K562 (cell line): Measurements from ENCODE around the gene CD68. TPM values are rescaled to one million over a fixed set of nuclear protein-coding genes. Genes with fewer than 3 reads are reported as not detected.

Source experiments
- ATAC-seq: fragments of 200-7000 bp; cut with Tn5 transposase; 3 replicates; pipeline ENCODE4 v1.9.1; 2020; ENCODE audit warnings: moderate library complexity
- BruUV-seq: library from RNA; stranded (reverse); fragments of 400-500 nt; replicated peaks from 2 replicates; lab custom pipeline; 2021; lab: Mats Ljungman, UMichigan
- CTCF ChIA-PET: fragments of 300-600 bp; formaldehyde crosslinking; extraction: SDS; loops from one replicate; lab custom pipeline; 2021; ENCODE audit warnings: low intra/inter-chr PET ratio; lab: Yijun Ruan, JAX
- POLR2A ChIA-PET: fragments of 300-600, 350-650 bp; sonication (Branson Sonifier 250); formaldehyde crosslinking; extraction: SDS; loops from one replicate; lab custom pipeline; 2021; ENCODE audit warnings: antibody characterized with exemption, inconsistent platforms; lab: Yijun Ruan, JAX
- DNase-seq, 4 experiments: peaks; one replicate each; pipeline versions ENCODE4 v3.0.0 to v3.0.0-alpha.2; 2011 to 2018; ENCODE audit warnings: low spot score in 3 of 4, mixed read lengths in 3 of 4; ENCODE audit errors: extremely low read depth in 1 of 4
- FAIRE-seq: peaks from 2 replicates; lab custom pipeline; 2011; peaks lifted over from hg19 to GRCh38; lab: Jason Lieb, UNC
- H2AFZ ChIP-seq: 2 replicates; pipeline ENCODE4 v1.6.0; 2011; ENCODE audit warnings: low read depth, low read length, control low read depth, inconsistent platforms
- H3K27ac ChIP-seq: fragments of 200-600 bp; 3 replicates; pipeline ENCODE4 v1.8.0; 2011; ENCODE audit warnings: low read depth, mild to moderate bottlenecking, control low read depth, inconsistent platforms, low read length, moderate library complexity, mixed read lengths; ENCODE audit errors: extremely low read depth
- H3K27me3 ChIP-seq, 2 experiments: fragments of 300-600 bp in 1 of 2; 2 replicates in 1 of 2; 3 replicates in 1 of 2; pipeline versions ENCODE4 v1.6.0 to v1.8.0; 2011; ENCODE audit warnings: inconsistent platforms in 2 of 2, low read length in 2 of 2, mild to moderate bottlenecking in 1 of 2, mixed read lengths in 1 of 2, moderate library complexity in 1 of 2; ENCODE audit not compliant: control insufficient read depth in 2 of 2, insufficient read depth in 2 of 2
- H3K36me3 ChIP-seq: fragments of 300-600 bp; 3 replicates; pipeline ENCODE4 v1.8.0; 2011; ENCODE audit warnings: mild to moderate bottlenecking, low read length, inconsistent platforms; ENCODE audit not compliant: control insufficient read depth, insufficient read depth
- H3K4me1 ChIP-seq, 2 experiments: fragments of 200-600 bp in 1 of 2; replicated peaks in 1 of 2; 2 replicates in 1 of 2; 3 replicates in 1 of 2; pipeline versions ENCODE4 v1.5.1 to v1.8.0; 2011; ENCODE audit warnings: inconsistent platforms in 2 of 2, low read length in 2 of 2, mild to moderate bottlenecking in 1 of 2, mixed read lengths in 1 of 2, moderate library complexity in 1 of 2; ENCODE audit not compliant: control insufficient read depth in 2 of 2, insufficient read depth in 2 of 2
- H3K4me2 ChIP-seq: 2 replicates; pipeline ENCODE4 v1.6.1; 2011; ENCODE audit warnings: low read length, control low read depth, inconsistent platforms, mixed read lengths; ENCODE audit not compliant: insufficient read depth
- H3K4me3 ChIP-seq: fragments of 200-600 bp; sonication (generic), shearing (Covaris generic); 2 replicates; pipeline ENCODE4 v1.5.1; 2016; ENCODE audit warnings: control low read depth, inconsistent platforms
- H3K79me2 ChIP-seq: fragments of 200-600 bp; 3 replicates; pipeline ENCODE4 v1.8.0; 2011; ENCODE audit warnings: low read length, inconsistent platforms; ENCODE audit not compliant: control insufficient read depth, insufficient read depth
- H3K9ac ChIP-seq, 2 experiments: 2 replicates each; pipeline versions ENCODE4 v1.6.0 to v1.6.1; 2011; ENCODE audit warnings: low read depth in 2 of 2, low read length in 2 of 2, control low read depth in 1 of 2, inconsistent platforms in 1 of 2, mild to moderate bottlenecking in 1 of 2, mixed read lengths in 1 of 2; ENCODE audit not compliant: insufficient read depth in 1 of 2
- H3K9me1 ChIP-seq: one replicate; pipeline ENCODE4 v1.6.0; 2011; ENCODE audit warnings: inconsistent platforms, mild to moderate bottlenecking, low read length, moderate library complexity; ENCODE audit not compliant: control insufficient read depth, insufficient read depth
- H3K9me3 ChIP-seq: replicated peaks from 2 replicates; pipeline ENCODE4 v1.5.1; 2011; ENCODE audit warnings: low read depth, low read length, inconsistent platforms; ENCODE audit not compliant: control insufficient read depth, insufficient read depth
- H4K20me1 ChIP-seq: replicated peaks from 2 replicates; pipeline ENCODE4 v1.6.1; 2011; ENCODE audit warnings: low read length, inconsistent platforms, mixed read lengths; ENCODE audit not compliant: control insufficient read depth, insufficient read depth
- DIDO1 ChIP-seq: fragments of 450-650 bp; IDR thresholded peaks from 2 replicates; pipeline ENCODE4 v1.6.1; 2016; ENCODE audit warnings: low read depth, missing biosample characterization, missing genetic modification characterization
- FOXK2 ChIP-seq, 2 experiments: fragments of 450-650 bp; IDR thresholded peaks in 1 of 2; conservative IDR thresholded peaks in 1 of 2; 2 replicates each; pipeline ENCODE4 v1.6.1; 2016; ENCODE audit warnings: low read depth in 2 of 2, mild to moderate bottlenecking in 1 of 2
- HMGN3 ChIP-seq: IDR thresholded peaks from 2 replicates; pipeline ENCODE4 v1.6.1; 2011; ENCODE audit warnings: borderline replicate concordance, low read depth, mild to moderate bottlenecking, mixed read lengths, low read length; ENCODE audit not compliant: insufficient read length; ENCODE audit errors: extremely low read depth
- MLLT1 ChIP-seq, 2 experiments: fragments of 450-650 bp; IDR thresholded peaks; 2 replicates each; pipeline ENCODE4 v1.6.1; 2016
- NRF1 ChIP-seq, 2 experiments: fragments of 450-650 bp; IDR thresholded peaks in 1 of 2; conservative IDR thresholded peaks in 1 of 2; 2 replicates each; pipeline ENCODE4 v1.6.1; 2014; ENCODE audit warnings: mild to moderate bottlenecking in 2 of 2
- PHTF2 ChIP-seq: fragments of 250-450 bp; sonication (Bioruptor Pico); IDR thresholded peaks from 2 replicates; pipeline ENCODE4 v1.5.0; 2021; ENCODE audit warnings: mild to moderate bottlenecking
- TEAD2 ChIP-seq: fragments of 450-650 bp; IDR thresholded peaks from 2 replicates; pipeline ENCODE4 v1.6.1; 2016; ENCODE audit warnings: missing genetic modification characterization, control low read depth, missing compliant biosample characterization
- ZHX1 ChIP-seq: fragments of 150-350 bp; conservative IDR thresholded peaks from 2 replicates; pipeline ENCODE4 v1.6.1; 2014; ENCODE audit warnings: low read length
- ZKSCAN1 ChIP-seq: fragments of 150-350 bp; IDR thresholded peaks from 2 replicates; pipeline ENCODE4 v1.6.1; 2016; ENCODE audit warnings: low read depth, low read length
- ZNF282 ChIP-seq: sonication (generic); formaldehyde crosslinking; IDR thresholded peaks from 2 replicates; pipeline ENCODE4 v1.8.1; 2023; ENCODE audit warnings: missing genetic modification reagents
- WGBS: fragments of 100-300 bp; shearing (Covaris generic); methylation state at CpG from one replicate; pipeline ENCODE4 v1.1.6; 2016; ENCODE audit warnings: low coverage, mixed read lengths; ENCODE audit not compliant: insufficient coverage; ENCODE audit errors: missing lambda C conversion rate; 5-methylcytosine and 5-hydroxymethylcytosine counted together
- in situ Hi-C: fragments of 300-500 bp; cut with MboI; formaldehyde crosslinking; loops from 4 replicates; pipeline ENCODE4 v1.15.0; 2018; ENCODE audit warnings: inconsistent platforms, mixed read lengths
- intact Hi-C: fragments of 100-400 bp; cut with micrococcal nuclease; formaldehyde crosslinking; loops from 2 replicates; pipeline ENCODE4 v1.14.2; 2022
- polyA plus RNA-seq, 8 experiments: library from polyadenylated mRNA; depleted of rRNA in 4 of 8; stranded (reverse) in 5 of 8; unstranded in 3 of 8; fragments of >200 nt; fragmentation: Nextera tagmentation in 2 of 8; fragmentation: Illumina TruSeq in 1 of 8; extraction: Ambion mirVana in 2 of 8; extraction: Trizol in 1 of 8; gene quantifications; 2 replicates each; pipeline versions ENCODE4 v1.2.1 to v1.2.3, GENCODE V29; 2011 to 2014; ENCODE audit warnings: inconsistent platforms in 1 of 8, missing spikeins in 1 of 8
- total RNA-seq, 7 experiments: library from RNA; depleted of rRNA in 6 of 7; stranded (reverse); fragments of >200 nt in 6 of 7; fragmentation: Illumina TruSeq in 2 of 7; extraction: Trizol in 2 of 7; gene quantifications; 2 replicates each; pipeline versions ENCODE4 v1.2.1 to v1.2.3, GENCODE V29; 2011 to 2021; ENCODE audit warnings: low replicate concordance in 1 of 7
- TF ChIP-seq, protein P1 (sequence below): fragments of 450-650 bp; formaldehyde crosslinking; conservative IDR thresholded peaks from 2 replicates; pipeline ENCODE4 v1.4.0; 2022; ENCODE audit warnings: mild to moderate bottlenecking, missing genetic modification characterization
- TF ChIP-seq, protein P2 (sequence below): fragments of 450-650 bp; formaldehyde crosslinking; IDR thresholded peaks from 2 replicates; pipeline ENCODE4 v1.4.0; 2020; ENCODE audit warnings: mild to moderate bottlenecking

Gene CD68
- total and polyA plus RNA-seq, 9 of the 15 experiments (the other 6 are each of a cell fraction or from before 2014, with no cell fraction given), result 28.2 to 89.8 (median 37.7) TPM

DNA sequence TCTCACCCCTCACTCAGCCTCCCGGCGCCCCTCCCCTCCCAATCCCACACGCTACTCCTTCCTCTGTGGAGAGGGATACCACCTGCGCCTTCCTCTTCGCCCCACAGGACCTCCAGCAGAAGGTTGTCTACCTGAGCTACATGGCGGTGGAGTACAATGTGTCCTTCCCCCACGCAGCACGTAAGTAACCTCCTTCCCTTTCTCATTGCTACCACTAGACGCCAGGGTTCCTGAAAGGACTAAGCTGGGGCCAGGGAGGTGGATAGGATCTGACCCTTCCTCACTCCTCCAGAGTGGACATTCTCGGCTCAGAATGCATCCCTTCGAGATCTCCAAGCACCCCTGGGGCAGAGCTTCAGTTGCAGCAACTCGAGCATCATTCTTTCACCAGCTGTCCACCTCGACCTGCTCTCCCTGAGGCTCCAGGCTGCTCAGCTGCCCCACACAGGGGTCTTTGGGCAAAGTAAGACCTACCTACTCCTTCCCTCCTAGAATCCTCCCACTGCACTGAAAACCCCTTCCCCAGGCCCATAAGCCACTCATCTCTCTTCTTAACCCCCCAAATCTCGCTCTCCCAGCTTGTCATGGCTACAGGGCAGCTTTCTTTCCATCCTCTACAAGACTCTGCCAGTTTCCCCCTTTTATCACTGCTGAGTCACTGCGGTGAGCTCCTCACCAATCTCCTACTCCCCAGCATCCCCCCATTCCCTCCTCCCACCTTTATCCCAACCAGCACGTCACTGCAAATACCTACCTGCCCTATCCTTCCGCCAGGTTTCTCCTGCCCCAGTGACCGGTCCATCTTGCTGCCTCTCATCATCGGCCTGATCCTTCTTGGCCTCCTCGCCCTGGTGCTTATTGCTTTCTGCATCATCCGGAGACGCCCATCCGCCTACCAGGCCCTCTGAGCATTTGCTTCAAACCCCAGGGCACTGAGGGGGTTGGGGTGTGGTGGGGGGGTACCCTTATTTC lies 1.5 kb downstream of the CD68 start:
- in situ Hi-C loops, result no loop called here
- H3K4me2 ChIP-seq, result peak overlapping the region; percentile 90
- no peaks in the 10 kb centered on the region for H3K9me1 ChIP-seq
- H3K27me3 ChIP-seq, result no peaks in the 10 kb centered on the region
- 9% methylated on average over 16 of the region's 23 CpGs for WGBS
- intact Hi-C loops, result loop anchor here (5.0 kb wide), 1 partner anchor 36 kb away; no protein-coding TSS in a partner anchor
- no TSS peak for BruUV-seq
- peaks cover 35% of the 10 kb centered on the region for H3K36me3 ChIP-seq
- ATAC-seq (no peak), FAIRE-seq (peak; percentile 74), DNase-seq (peak in 1 of 4 experiments; percentile 73)
- ChIA-PET POLR2A (interaction anchor here (0.6 to 1.9 kb wide), 11 partner anchors 8 to 295 kb away, joined by 3 to 7 read pairs (median 4); partner anchors contain the start of genes SOX15, TP53 and WRAP53), CTCF (no interaction called here)
- peak overlapping the region; percentile 81 for H3K27ac ChIP-seq
- peak overlapping the region; percentile 42 for H3K4me3 ChIP-seq
- peaks cover 23% of the 10 kb centered on the region for H4K20me1 ChIP-seq
- no peaks in the 10 kb centered on the region for H3K9me3 ChIP-seq
- peaks cover 75% of the 10 kb centered on the region for H3K79me2 ChIP-seq
- no peak overlapping the region for H2AFZ ChIP-seq
- H3K4me1 ChIP-seq, result peaks cover 45 to 59% of the 10 kb centered on the region in 2 experiments
- peak overlapping the region; percentile 74 to 92 for H3K9ac ChIP-seq
- TF ChIP-seq HMGN3 (no peak), ZNF282 (CRISPR knock-in tag) (no peak), TEAD2 (tag) (no peak), NRF1 (conservative IDR thresholded peaks at IDR 0.05 in 1 of 2, IDR thresholded peaks at IDR 0.05 in 1 of 2) (no peak), PHTF2 (CRISPR knock-in tag) (no peak), MLLT1 (IDR thresholded peaks at IDR 0.05) (peak in 1 of 2 experiments; percentile 67; a peak in 2 of 4 replicates), ZHX1 (no peak), ZKSCAN1 (no peak), FOXK2 (conservative IDR thresholded peaks at IDR 0.05 in 1 of 2, IDR thresholded peaks at IDR 0.05 in 1 of 2; ENCODE audit: low read depth in 2 of 2) (no peak), DIDO1 (tag) (no peak)
- TF ChIP-seq, protein P1, sequence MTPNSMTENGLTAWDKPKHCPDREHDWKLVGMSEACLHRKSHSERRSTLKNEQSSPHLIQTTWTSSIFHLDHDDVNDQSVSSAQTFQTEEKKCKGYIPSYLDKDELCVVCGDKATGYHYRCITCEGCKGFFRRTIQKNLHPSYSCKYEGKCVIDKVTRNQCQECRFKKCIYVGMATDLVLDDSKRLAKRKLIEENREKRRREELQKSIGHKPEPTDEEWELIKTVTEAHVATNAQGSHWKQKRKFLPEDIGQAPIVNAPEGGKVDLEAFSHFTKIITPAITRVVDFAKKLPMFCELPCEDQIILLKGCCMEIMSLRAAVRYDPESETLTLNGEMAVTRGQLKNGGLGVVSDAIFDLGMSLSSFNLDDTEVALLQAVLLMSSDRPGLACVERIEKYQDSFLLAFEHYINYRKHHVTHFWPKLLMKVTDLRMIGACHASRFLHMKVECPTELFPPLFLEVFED (CRISPR knock-in tag), result no peak; the same call in 1 of the 2 replicates
- TF ChIP-seq, protein P2, sequence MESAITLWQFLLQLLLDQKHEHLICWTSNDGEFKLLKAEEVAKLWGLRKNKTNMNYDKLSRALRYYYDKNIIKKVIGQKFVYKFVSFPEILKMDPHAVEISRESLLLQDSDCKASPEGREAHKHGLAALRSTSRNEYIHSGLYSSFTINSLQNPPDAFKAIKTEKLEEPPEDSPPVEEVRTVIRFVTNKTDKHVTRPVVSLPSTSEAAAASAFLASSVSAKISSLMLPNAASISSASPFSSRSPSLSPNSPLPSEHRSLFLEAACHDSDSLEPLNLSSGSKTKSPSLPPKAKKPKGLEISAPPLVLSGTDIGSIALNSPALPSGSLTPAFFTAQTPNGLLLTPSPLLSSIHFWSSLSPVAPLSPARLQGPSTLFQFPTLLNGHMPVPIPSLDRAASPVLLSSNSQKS (CRISPR knock-in tag), result no peak
